Measurements from ENCODE around the gene FRMD7.
"Not testable (repeated sequence)": the region's sequence is repeated elsewhere in the genome, so short reads cannot be mapped to it uniquely, and the experiment has no call there.

FRMD7 gene

GRCh38 chrX:132127743-132128142, at the start of gene FRMD7:
FRMD7 (minus strand) TSS chrX:132128020; CDS start chrX:132127844, 176 bp downstream.
- DNase-seq, result no peak

- DNase-seq, result no peak
Measured at GRCh38 chrX:132173647-132174046, 45.8 kb upstream of the FRMD7 start.

- no peak for DNase-seq
Measured at GRCh38 chrX:132171881-132172280, 44.1 kb upstream of the FRMD7 start.

- no peak for DNase-seq
Measured at GRCh38 chrX:132171478-132171877, 43.7 kb upstream of the FRMD7 start.

- DNase-seq, result no peak
Measured at GRCh38 chrX:132169554-132169953, 41.7 kb upstream of the FRMD7 start.

- DNase-seq, result no peak
Measured at GRCh38 chrX:132165651-132166050, 37.8 kb upstream of the FRMD7 start.

GRCh38 chrX:132165005-132165404, 37.2 kb upstream of the FRMD7 start:
- DNase-seq, result no peak

GRCh38 chrX:132163094-132163493, 35.3 kb upstream of the FRMD7 start:
- DNase-seq, result not testable (repeated sequence)

GRCh38 chrX:132153166-132153565, 25.3 kb upstream of the FRMD7 start:
- no peak for DNase-seq

- DNase-seq, result no peak
Measured at GRCh38 chrX:132146456-132146855, 18.6 kb upstream of the FRMD7 start.

GRCh38 chrX:132144061-132144460, 16.2 kb upstream of the FRMD7 start:
- DNase-seq, result no peak

GRCh38 chrX:132125906-132126305, 1.9 kb downstream of the FRMD7 start:
- no peak for DNase-seq

GRCh38 chrX:132120913-132121312, 6.9 kb downstream of the FRMD7 start:
- DNase-seq, result no peak

- no peak for DNase-seq
Measured at GRCh38 chrX:132119821-132120515, 7.9 kb downstream of the FRMD7 start.

GRCh38 chrX:132119283-132119682, 8.5 kb downstream of the FRMD7 start:
- DNase-seq, result no peak

- no peak for DNase-seq
Measured at GRCh38 chrX:132118358-132118757, 9.5 kb downstream of the FRMD7 start.

GRCh38 chrX:132115792-132116191, 12.0 kb downstream of the FRMD7 start:
- DNase-seq, result no peak

GRCh38 chrX:132114607-132115006, 13.2 kb downstream of the FRMD7 start:
- DNase-seq, result no peak

- no peak for DNase-seq
Measured at GRCh38 chrX:132107291-132107690, 20.5 kb downstream of the FRMD7 start.

- DNase-seq, result no peak
Measured at GRCh38 chrX:132101799-132102198, 26.0 kb downstream of the FRMD7 start.

- no peak for DNase-seq
Measured at GRCh38 chrX:132101206-132101605, 26.6 kb downstream of the FRMD7 start.

- DNase-seq, result not testable (repeated sequence)
Measured at GRCh38 chrX:132098704-132099103, 29.1 kb downstream of the FRMD7 start.

GRCh38 chrX:132094164-132094563, 33.7 kb downstream of the FRMD7 start:
- DNase-seq, result no peak

- DNase-seq, result no peak
Measured at GRCh38 chrX:132093239-132093860, 34.5 kb downstream of the FRMD7 start.
